NCI-H526 treated with DMSO at 0.1 percent for 48 hours (cell line): ENCODE measurements around the gene OR4E1.
"Not testable (repeated sequence)": the region's sequence is repeated elsewhere in the genome, so short reads cannot be mapped to it uniquely, and the experiment has no call there.

ENCODE experiments used
- DNase-seq: peaks from one replicate; lab custom pipeline; 2025; lab: John Stamatoyannopoulos, UW

The OR4E1 gene

GRCh38 chr14:21673718-21674117 is at the start of gene OR4E1:
Gene OR4E1 (minus strand): TSS chr14:21673818. CDS start chr14:21670935, 2,883 bp downstream.
- no peak for DNase-seq

- no peak for DNase-seq
Observed at GRCh38 chr14:21721504-21721903, 47.9 kb upstream of the OR4E1 start.

GRCh38 chr14:21719841-21720240 is 46.2 kb upstream of the OR4E1 start:
- no peak for DNase-seq

- no peak for DNase-seq
Observed at GRCh38 chr14:21714318-21714929, 40.8 kb upstream of the OR4E1 start.

- no peak for DNase-seq
Observed at GRCh38 chr14:21712036-21712435, 38.4 kb upstream of the OR4E1 start.

GRCh38 chr14:21711360-21711961 is 37.8 kb upstream of the OR4E1 start:
- no peak for DNase-seq

- no peak for DNase-seq
Observed at GRCh38 chr14:21704338-21704737, 30.7 kb upstream of the OR4E1 start.

GRCh38 chr14:21703357-21704326 is 30.0 kb upstream of the OR4E1 start:
- no peak for DNase-seq

GRCh38 chr14:21702316-21702715 is 28.7 kb upstream of the OR4E1 start:
- no peak for DNase-seq

GRCh38 chr14:21699551-21699950 is 25.9 kb upstream of the OR4E1 start:
- DNase-seq, result no peak

GRCh38 chr14:21698538-21698937 is 24.9 kb upstream of the OR4E1 start:
- not testable (repeated sequence) for DNase-seq

- DNase-seq, result not testable (repeated sequence)
Observed at GRCh38 chr14:21697662-21698061, 24.0 kb upstream of the OR4E1 start.

GRCh38 chr14:21694425-21694824 is 20.8 kb upstream of the OR4E1 start:
- DNase-seq, result no peak

- DNase-seq, result no peak
Observed at GRCh38 chr14:21686468-21686867, 12.8 kb upstream of the OR4E1 start.

GRCh38 chr14:21680072-21680471 is 6.5 kb upstream of the OR4E1 start:
- DNase-seq, result no peak

- no peak for DNase-seq
Observed at GRCh38 chr14:21675566-21675965, 1.9 kb upstream of the OR4E1 start.

- no peak for DNase-seq
Observed at GRCh38 chr14:21672116-21672515, 1.5 kb downstream of the OR4E1 start.

- no peak for DNase-seq
Observed at GRCh38 chr14:21671371-21671770, 2.2 kb downstream of the OR4E1 start.

GRCh38 chr14:21669284-21669683 is 4.3 kb downstream of the OR4E1 start:
- no peak for DNase-seq

- no peak for DNase-seq
Observed at GRCh38 chr14:21668377-21668776, 5.2 kb downstream of the OR4E1 start.

GRCh38 chr14:21656980-21657379 is 16.6 kb downstream of the OR4E1 start:
- DNase-seq, result no peak

- DNase-seq, result no peak
Observed at GRCh38 chr14:21654215-21654614, 19.4 kb downstream of the OR4E1 start.

- DNase-seq, result no peak
Observed at GRCh38 chr14:21653331-21653885, 20.2 kb downstream of the OR4E1 start, which contains the start of gene OR4E2. Gene OR4E2 (plus strand): TSS chr14:21653835. CDS start chr14:21665083, 11,248 bp downstream.
